CD4-positive, alpha-beta T cell treated with Interleukin-1 beta for 1 hour (primary cell): ENCODE measurements around the gene ARHGEF38.
A peak's percentile ranks its signal among the peaks of the same experiment; 100 is the strongest.
"Not testable (repeated sequence)": the region's sequence is repeated elsewhere in the genome, so short reads cannot be mapped to it uniquely, and the experiment has no call there.

ENCODE experiments used
- DNase-seq, 2 donors: peaks; one replicate each; pipeline ENCODE4 v3.0.0-alpha.2; 2020 to 2022

ARHGEF38 gene

DNA sequence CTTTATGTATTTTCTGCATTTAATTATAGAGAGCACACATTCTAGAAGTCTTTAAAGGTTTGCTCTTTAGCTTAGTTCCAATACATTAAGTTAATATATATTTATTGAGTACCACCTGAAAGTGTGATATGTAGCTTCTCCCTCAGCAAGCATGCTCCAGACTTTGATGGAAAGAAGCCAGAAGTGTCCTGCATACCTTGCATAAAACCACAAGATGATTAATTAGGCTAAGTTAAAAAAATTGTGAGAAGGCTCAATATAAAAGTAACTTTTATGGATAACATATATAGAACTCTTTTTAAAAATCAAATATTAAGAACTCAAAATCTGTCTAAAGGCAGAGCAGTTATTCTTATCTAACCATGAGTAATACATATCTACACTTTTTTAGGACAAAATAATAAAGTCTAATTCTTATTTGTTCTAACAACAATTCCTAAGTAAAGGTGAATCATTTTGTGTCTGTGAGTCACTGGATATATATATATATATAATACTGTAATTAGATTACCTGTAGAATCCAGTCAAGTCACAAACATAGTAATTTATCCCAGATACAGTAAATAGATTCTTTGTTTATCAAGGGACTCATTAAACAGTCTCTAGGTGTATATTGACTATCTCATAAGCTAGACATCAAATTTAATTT, 104.8 kb downstream of the ARHGEF38 start:
- DNase-seq: no peak

- DNase-seq: no peak
Measured at GRCh38 chr4:105659190-105659589, 106.8 kb downstream of the ARHGEF38 start.

DNA sequence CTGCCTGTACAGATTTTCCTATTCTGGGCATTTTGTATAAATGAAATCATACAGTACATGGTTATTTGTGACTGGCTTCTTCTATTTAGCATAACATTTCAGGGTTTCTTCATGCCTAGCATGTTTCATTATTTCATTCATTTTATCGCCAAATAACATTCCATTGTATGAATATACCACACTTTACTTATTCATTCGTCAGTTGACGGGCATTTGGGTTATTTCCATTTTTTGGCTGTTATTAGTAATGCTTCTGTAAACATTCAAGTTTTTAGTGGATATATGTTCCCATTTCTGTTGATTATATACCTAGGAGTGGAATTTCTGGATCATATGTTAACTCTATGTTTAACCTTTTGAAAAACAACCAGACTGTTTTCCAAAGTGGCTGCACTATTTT, 108.6 kb downstream of the ARHGEF38 start:
- no peak for DNase-seq

- no peak for DNase-seq
Measured at GRCh38 chr4:105662935-105663675, 110.7 kb downstream of the ARHGEF38 start.

DNA sequence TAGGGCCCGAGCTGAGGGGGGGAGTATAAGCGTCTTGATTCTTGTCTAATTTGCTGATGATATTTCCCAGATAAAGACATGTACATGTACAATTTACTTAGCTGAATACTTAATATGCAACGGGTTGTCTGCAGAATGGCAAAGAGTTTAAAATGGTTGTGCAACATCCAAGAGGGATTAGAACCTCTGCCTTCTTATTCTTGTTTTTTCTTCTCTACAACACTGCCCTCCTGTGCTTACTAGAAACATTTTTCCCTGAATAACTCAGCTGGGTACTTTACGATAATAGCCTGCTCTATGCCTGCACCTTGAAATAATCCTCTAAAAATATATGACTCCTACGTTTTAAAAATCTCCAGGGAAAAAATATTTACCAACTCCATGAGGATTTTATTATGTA, 114.3 kb downstream of the ARHGEF38 start:
- no peak for DNase-seq

DNA sequence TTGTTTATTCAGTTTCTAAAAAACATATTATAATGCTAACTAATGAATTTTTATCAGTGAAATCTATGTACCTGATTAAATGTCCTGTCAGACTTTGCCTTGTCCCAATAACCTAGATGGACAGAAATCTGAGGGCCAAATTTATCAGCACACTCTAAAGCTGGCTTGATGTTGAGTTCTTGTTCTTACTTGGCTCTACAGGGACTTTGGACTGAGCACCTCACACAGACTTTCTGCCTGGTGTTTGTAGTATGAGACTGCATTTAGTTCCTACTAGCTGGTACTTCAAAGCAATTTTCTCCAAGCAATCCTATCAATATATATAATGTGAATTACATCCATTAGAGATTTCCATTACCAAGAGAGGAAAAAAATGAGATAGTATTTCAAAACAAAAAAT, 118.3 kb downstream of the ARHGEF38 start:
- DNase-seq: no peak

DNA sequence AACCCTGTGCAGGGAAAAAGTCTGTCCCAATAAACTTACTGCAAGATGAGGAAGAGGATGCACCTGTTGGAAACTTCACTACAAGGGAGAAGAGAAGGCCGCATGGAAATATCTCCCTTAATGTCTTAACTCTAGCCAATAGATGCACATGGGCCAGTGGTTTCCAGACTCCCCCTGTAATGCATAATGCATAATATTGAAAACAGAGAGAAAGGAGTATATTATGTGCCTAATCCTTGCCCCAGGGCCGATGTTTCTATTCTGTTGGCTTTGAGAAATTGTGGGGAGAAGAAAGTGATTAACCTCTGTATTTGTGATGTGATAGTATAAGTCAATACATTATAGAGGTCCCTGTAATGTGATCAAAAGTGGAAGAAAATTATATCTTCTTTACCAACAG, 118.9 kb downstream of the ARHGEF38 start:
- no peak for DNase-seq

- DNase-seq: no peak
Measured at GRCh38 chr4:105674011-105674410, 121.6 kb downstream of the ARHGEF38 start.

- DNase-seq: no peak
Measured at GRCh38 chr4:105677709-105678108, 125.3 kb downstream of the ARHGEF38 start.

GRCh38 chr4:105679186-105679585, 126.8 kb downstream of the ARHGEF38 start:
- DNase-seq: no peak

DNA sequence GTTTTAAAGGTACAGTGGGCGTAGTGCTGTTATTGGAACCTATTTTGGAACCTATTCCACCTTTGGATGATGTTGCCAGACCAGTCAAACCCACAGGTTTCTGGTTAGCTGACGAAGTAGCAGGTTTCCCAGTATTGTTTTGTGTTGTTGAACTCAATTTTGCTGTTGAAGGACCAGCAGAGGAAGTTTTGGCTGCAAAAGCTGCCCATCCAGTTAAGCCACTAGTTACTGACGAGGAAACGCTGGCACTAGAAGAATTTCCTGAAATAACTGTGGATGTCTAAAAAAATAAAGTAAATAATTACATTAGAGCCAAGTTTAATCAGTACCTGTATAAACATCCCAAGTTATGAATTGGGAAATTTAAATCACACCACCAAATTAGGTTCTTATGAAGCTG, 130.6 kb downstream of the ARHGEF38 start:
- no peak for DNase-seq

- DNase-seq: no peak
Measured at GRCh38 chr4:105686571-105686970, 134.2 kb downstream of the ARHGEF38 start.

GRCh38 chr4:105694812-105695211, 142.4 kb downstream of the ARHGEF38 start:
- DNase-seq: not testable (repeated sequence)

- not testable (repeated sequence) for DNase-seq
Measured at GRCh38 chr4:105695832-105696231, 143.4 kb downstream of the ARHGEF38 start.

DNA sequence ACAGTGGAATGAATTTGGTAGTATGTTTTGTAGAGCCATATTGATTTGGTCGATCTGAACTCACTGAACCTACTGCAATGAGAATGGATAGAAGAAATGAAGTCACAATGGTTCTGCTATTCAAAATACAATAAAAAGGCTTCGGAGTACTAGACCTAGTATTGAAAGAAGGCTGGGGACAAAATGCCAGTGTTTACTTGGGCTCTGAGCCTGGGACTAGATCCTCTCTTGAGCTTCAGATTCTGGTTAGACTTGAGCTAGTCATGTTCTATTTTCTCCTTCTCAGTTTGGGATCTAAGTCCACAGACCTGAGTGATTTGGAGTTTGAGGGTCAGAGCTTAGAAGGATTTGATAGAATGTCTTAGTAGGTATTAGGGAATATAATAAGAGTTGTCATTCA, 146.2 kb downstream of the ARHGEF38 start:
- DNase-seq: no peak

- DNase-seq: peak in 1 of 2 donors; percentile 8
Measured at GRCh38 chr4:105707782-105708180, 155.4 kb downstream of the ARHGEF38 start.

- DNase-seq: peak; percentile 85 to 89
Measured at GRCh38 chr4:105708181-105709080, 156.0 kb downstream of the ARHGEF38 start, which contains the start of the genes GSTCD and INTS12. GSTCD (plus strand) TSS chr4:105708784; CDS start chr4:105717614, 8,830 bp downstream. INTS12 (minus strand) TSS chr4:105708689; CDS start chr4:105700005, 8,684 bp downstream.

- no peak for DNase-seq
Measured at GRCh38 chr4:105709081-105709450, 156.6 kb downstream of the ARHGEF38 start.

DNA sequence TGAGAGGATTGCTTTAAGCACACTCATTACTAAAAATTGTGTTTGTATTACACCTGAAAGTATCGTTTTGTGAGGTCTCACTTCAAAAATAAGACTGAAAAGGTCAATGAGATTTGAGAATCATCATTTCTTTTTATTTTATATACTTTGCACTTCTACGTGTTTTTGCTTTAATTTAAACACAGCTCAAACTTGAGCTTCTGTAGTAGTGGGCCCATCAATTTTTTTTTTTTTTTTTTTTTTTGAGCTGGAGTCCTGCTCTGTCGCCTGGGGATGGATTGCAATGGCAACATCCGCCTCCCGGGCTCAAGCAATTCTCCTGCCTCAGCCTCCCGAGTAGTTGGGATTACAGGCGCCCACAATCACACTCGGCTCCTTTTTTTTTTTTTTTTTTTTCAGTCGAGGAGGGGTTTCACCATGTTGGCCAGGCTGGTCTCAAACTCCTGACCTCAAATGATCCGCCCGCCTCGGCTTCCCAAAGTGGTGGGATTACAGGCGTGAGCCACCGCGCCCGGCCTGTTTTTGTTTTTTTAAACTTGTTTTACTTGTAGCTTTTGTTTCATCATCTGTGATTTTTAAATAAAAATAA, 157.7 kb downstream of the ARHGEF38 start:
- no peak for DNase-seq

GRCh38 chr4:105710678-105711077, 158.3 kb downstream of the ARHGEF38 start:
- DNase-seq: no peak

GRCh38 chr4:105712766-105713165, 160.3 kb downstream of the ARHGEF38 start:
- no peak for DNase-seq

DNA sequence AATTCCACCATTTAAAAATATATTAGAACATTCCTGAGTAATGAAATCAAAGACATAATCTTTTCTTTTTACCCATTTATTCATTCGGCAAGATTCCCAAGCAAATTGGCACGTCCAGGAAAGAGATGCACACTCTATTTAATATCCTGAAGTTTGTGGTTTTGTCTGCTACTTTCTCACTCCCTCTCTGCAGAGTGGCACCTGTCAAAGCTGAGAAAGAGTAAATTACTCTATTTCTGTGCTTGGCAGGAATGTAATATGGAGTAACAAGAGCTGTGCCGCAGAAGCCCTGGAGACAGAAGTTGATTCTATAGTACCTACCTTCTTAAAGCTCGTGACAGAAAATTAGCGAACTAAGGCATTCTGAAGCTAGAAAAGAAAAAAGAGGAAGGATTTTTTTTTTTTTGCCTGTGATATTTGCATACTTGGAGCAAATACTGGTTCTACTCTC, 161.7 kb downstream of the ARHGEF38 start:
- DNase-seq: no peak

DNA sequence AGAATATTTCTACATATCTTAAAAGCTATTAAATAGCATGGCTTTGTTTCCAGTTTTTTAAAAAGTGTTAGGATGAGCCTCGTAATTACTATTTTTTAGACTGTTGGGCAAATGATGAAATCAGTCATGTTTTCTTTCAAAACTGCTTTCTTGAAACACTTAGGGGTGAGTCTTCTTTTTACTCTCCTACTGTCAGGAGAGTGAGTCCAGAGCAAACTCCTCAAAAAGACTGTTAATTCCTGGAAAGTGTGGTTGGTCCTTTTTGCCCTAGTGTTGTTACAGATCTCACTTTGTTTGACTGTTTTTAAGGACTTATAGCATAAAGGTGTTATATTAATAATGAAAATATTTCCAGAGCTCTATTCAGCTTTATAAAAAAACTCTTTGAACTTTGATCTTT, 162.5 kb downstream of the ARHGEF38 start:
- no peak for DNase-seq
